ENCODE results near the gene MPV17L. TPM values are rescaled to one million over a fixed set of nuclear protein-coding genes. Genes with fewer than 3 reads are reported as not detected.

MPV17L gene
- total RNA-seq, 1 experiment from 2014 or later: 11.5 TPM

DNA sequence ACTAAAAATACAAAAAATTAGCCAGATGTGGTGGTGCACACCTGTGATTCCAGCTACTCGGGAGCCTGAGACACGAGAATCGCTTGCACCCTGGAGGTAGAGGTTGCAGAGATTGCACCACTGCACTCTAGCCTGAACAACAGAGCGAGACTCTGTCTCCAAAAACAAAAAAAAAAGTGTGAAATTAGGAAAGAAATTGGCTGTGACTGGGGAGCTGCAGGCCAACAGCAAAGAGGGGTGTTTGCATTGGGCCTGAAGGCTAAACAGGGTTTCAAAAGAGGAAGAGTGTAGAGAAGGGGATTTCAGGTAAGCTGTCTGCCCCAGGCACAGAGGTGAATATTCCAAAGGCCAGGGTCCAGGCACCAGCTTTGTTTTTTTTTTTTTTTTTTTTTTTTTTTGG, 48.2 kb downstream of the MPV17L start:
- Mint-ChIP-seq H3K4me1 (ENCODE audit: low read depth, unreplicated experiment) (peaks cover 33% of the 10 kb centered on the region), H3K27ac (ENCODE audit: unreplicated experiment) (no peak overlapping the region), H3K9me3 (ENCODE audit: low read depth, unreplicated experiment) (no peaks in the 10 kb centered on the region), H3K4me3 (ENCODE audit: low read depth, unreplicated experiment) (no peak overlapping the region), H3K27me3 (ENCODE audit: unreplicated experiment) (no peaks in the 10 kb centered on the region), H3K36me3 (ENCODE audit: insufficient read depth, unreplicated experiment) (no peaks in the 10 kb centered on the region)
- intact Hi-C loops (cut with micrococcal nuclease; ENCODE audit: unreplicated experiment): loop anchor here (10.0 kb wide), 1 partner anchor 201 kb away; the partner anchor contains the start of gene MARF1
- no TSS peak for BruUV-seq (replicated peaks)
- TF ChIP-seq, protein P1, sequence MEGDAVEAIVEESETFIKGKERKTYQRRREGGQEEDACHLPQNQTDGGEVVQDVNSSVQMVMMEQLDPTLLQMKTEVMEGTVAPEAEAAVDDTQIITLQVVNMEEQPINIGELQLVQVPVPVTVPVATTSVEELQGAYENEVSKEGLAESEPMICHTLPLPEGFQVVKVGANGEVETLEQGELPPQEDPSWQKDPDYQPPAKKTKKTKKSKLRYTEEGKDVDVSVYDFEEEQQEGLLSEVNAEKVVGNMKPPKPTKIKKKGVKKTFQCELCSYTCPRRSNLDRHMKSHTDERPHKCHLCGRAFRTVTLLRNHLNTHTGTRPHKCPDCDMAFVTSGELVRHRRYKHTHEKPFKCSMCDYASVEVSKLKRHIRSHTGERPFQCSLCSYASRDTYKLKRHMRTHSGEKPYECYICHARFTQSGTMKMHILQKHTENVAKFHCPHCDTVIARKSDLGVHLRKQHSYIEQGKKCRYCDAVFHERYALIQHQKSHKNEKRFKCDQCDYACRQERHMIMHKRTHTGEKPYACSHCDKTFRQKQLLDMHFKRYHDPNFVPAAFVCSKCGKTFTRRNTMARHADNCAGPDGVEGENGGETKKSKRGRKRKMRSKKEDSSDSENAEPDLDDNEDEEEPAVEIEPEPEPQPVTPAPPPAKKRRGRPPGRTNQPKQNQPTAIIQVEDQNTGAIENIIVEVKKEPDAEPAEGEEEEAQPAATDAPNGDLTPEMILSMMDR (IDR thresholded peaks at IDR 0.05; ENCODE audit: unreplicated experiment): no peak
- CTCF ChIA-PET: interaction anchor here (0.7 to 1.2 kb wide), 3 partner anchors 9 to 24 kb away, joined by 3 to 4 read pairs (median 4); partner anchors contain the start of gene BMERB1
- no peak for DNase-seq

DNA sequence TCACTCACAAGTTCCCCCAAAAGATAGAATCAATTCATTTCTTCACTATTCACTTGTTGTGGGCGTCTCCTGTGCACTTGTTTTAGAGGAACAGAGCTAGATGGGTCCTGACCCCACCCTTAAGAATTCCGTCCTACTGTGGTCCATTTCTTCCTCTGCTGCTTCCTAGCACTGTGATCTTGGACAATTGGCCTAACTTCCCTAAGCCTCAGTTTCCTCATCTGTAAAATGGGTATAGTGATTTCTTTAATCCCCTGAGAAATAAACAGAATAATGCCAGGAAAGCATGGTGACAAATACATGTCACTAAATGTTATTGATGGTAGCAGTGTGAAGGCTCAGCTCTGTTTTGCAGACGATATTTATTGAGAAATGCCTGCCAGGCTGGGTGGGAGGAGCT, 48.7 kb downstream of the MPV17L start:
- BruUV-seq (replicated peaks): no TSS peak
- no peaks in the 10 kb centered on the region for H3K36me3 Mint-ChIP-seq (ENCODE audit: insufficient read depth, unreplicated experiment)
- no peaks in the 10 kb centered on the region for H3K27me3 Mint-ChIP-seq (ENCODE audit: unreplicated experiment)
- CTCF ChIA-PET: interaction anchor here (0.7 kb wide), 1 partner anchor 11 kb away, joined by 4 read pairs; no protein-coding TSS in a partner anchor
- no peak for DNase-seq
- H3K4me1 Mint-ChIP-seq (ENCODE audit: low read depth, unreplicated experiment): peaks cover 33% of the 10 kb centered on the region
- no peaks in the 10 kb centered on the region for H3K9me3 Mint-ChIP-seq (ENCODE audit: low read depth, unreplicated experiment)
- TF ChIP-seq, protein P1 (IDR thresholded peaks at IDR 0.05; ENCODE audit: unreplicated experiment): no peak
- H3K4me3 Mint-ChIP-seq (ENCODE audit: low read depth, unreplicated experiment): no peak overlapping the region
- H3K27ac Mint-ChIP-seq (ENCODE audit: unreplicated experiment): no peak overlapping the region
- intact Hi-C loops (cut with micrococcal nuclease; ENCODE audit: unreplicated experiment): loop anchor here (10.0 kb wide), 1 partner anchor 201 kb away; the partner anchor contains the start of gene MARF1

DNA sequence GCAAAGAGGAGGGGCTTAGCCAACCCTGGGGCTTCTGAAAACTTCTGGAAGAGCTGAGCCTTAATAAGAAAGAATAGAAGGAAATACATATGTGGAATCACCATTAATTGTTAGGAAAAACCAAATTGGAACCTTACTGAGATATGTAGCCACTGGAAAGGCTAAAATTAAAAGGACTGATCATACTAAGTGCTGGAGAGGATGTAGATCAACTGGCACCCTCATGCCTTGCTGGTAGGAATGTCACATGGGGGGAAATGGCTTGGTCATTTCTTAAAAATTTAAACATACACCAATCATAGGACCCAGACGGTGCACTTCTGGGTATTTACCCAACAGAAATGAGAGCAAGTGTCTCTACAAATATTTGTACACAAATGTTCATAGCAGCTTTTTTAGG, 49.9 kb downstream of the MPV17L start:
- no TSS peak for BruUV-seq (replicated peaks)
- H3K9me3 Mint-ChIP-seq (ENCODE audit: low read depth, unreplicated experiment): no peaks in the 10 kb centered on the region
- no peaks in the 10 kb centered on the region for H3K27me3 Mint-ChIP-seq (ENCODE audit: unreplicated experiment)
- CTCF ChIA-PET: no interaction called here
- H3K4me1 Mint-ChIP-seq (ENCODE audit: low read depth, unreplicated experiment): peaks cover 25% of the 10 kb centered on the region
- no peaks in the 10 kb centered on the region for H3K36me3 Mint-ChIP-seq (ENCODE audit: insufficient read depth, unreplicated experiment)
- no peak for DNase-seq
- H3K4me3 Mint-ChIP-seq (ENCODE audit: low read depth, unreplicated experiment): no peak overlapping the region
- no peak overlapping the region for H3K27ac Mint-ChIP-seq (ENCODE audit: unreplicated experiment)
- intact Hi-C loops (cut with micrococcal nuclease; ENCODE audit: unreplicated experiment): loop anchor here (10.0 kb wide), 1 partner anchor 199 kb away; the partner anchor contains the start of gene MARF1
- TF ChIP-seq, protein P1 (IDR thresholded peaks at IDR 0.05; ENCODE audit: unreplicated experiment): no peak

DNA sequence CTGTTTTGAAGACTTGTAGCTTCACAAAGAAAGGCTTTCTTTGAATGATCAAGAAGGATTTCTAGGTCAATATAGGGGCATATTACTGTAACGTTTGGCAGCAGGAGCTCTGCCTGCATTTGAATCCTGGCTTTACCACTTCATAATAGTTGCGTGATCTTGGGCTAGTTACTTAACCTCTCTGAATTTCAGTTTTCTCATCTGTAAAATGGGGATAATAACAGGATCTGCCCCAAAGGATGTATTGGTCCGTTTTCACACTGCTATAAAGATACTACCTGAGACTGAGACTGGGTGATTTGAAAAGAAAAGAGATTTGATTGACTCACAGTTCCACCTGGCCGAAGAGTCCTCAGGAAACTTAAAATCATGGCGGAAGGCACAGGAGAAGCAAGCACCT, 51.3 kb downstream of the MPV17L start:
- Mint-ChIP-seq H3K36me3 (ENCODE audit: insufficient read depth, unreplicated experiment) (no peaks in the 10 kb centered on the region), H3K4me1 (ENCODE audit: low read depth, unreplicated experiment) (peaks cover 10% of the 10 kb centered on the region), H3K9me3 (ENCODE audit: low read depth, unreplicated experiment) (no peaks in the 10 kb centered on the region), H3K4me3 (ENCODE audit: low read depth, unreplicated experiment) (no peak overlapping the region), H3K27me3 (ENCODE audit: unreplicated experiment) (no peaks in the 10 kb centered on the region), H3K27ac (ENCODE audit: unreplicated experiment) (no peak overlapping the region)
- TF ChIP-seq, protein P1 (IDR thresholded peaks at IDR 0.05; ENCODE audit: unreplicated experiment): no peak
- no TSS peak for BruUV-seq (replicated peaks)
- CTCF ChIA-PET: interaction anchor here (0.6 kb wide), 1 partner anchor 566 kb away, joined by 4 read pairs; no protein-coding TSS in a partner anchor
- DNase-seq: no peak
- intact Hi-C loops (cut with micrococcal nuclease; ENCODE audit: unreplicated experiment): loop anchor here (10.0 kb wide), 1 partner anchor 198 kb away; the partner anchor contains the start of gene MARF1

Measured in Calu3 (cell line).